NCI-H2227 (cell line): ENCODE measurements around the gene SYPL2.
A peak's percentile ranks its signal among the peaks of the same experiment; 100 is the strongest.

ENCODE experiments used
- DNase-seq: peaks from one replicate; lab custom pipeline; 2025; ENCODE audit not compliant: unreplicated experiment; lab: John Stamatoyannopoulos, UW

Gene SYPL2

DNA sequence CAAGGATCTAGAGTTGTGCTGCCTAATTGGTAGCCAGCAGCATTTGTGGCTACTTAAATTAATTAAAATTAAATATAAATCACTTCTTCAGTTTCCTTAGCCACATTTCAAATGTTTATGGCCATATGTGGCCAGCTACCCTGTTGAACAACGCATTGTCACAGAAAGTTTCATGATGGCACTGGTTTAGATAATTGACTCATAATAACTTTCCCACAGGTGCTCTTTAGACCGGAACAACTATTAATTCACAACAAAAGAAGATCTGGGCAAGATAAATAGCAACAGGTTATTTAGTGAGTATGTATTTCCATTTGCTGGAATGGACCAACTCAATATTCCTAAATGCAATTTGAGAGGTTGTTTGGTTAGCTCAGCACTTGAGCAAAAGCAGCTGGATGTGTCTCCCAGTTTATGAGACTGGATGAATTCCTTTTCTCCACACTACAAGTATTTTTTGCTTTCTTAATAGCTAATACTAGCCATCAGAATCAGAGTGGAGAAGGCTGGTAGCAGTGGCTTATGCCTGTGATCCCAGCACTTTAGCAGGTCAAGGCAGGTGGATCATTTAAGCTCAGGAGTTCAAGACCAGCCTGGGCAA, 46.9 kb downstream of the SYPL2 start:
- DNase-seq, result no peak

DNA sequence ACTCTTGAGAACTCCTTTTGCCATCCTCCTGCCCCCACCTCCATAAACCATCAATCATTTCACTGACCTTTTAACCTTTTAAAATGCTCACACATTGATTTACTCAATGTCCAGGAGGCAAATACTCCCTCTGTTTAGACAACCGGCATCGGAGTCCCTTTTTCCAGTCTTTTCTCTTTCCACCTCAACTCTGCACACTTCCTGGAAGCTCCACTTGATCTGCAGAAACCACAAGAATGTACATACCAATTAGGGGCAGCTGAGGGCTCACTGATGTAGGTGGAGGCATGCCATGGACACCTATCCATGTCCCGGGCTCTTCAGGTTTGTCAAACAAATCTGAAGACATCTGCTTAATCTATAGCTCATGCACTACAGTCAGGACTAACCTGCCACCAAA, 48.5 kb downstream of the SYPL2 start:
- DNase-seq, result no peak

DNA sequence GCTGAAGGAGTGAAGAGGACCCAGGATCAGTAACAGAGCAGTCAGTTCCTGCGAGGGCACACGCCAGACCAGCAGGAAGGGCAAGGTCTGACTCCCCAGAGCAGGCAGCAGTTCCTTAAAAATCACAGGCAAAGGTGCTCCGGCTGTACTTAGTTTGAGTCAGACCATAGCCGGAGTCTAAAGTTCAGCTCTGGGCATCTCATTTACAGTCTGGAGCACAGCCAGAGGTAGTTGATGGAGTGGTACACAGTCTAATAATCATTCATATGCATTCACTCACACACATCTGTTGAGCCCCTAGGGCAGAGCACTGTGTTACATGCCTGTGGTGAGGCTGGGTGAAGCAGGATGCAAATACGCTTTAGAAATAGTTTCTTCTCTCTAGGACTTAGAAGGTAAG, 50.5 kb downstream of the SYPL2 start:
- no peak for DNase-seq

DNA sequence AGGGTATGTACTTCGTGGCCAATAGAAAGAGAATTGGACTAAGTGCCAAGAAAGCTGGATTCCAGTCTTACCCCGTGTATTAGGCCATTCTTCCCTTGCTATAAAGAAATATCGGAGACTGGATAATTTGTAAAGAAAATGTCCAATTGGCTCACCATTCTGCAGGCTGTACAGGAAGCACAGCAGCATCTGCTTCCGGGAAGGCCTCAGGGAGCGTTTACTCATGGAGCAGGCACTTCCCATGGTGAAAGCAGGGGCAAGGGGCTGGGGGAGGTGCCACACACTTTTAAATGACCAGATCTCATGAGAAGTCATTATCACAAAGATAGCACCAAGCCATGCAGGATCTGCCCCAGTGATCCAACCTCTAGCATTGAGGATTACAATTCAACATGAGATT, 51.0 kb downstream of the SYPL2 start:
- no peak for DNase-seq

DNA sequence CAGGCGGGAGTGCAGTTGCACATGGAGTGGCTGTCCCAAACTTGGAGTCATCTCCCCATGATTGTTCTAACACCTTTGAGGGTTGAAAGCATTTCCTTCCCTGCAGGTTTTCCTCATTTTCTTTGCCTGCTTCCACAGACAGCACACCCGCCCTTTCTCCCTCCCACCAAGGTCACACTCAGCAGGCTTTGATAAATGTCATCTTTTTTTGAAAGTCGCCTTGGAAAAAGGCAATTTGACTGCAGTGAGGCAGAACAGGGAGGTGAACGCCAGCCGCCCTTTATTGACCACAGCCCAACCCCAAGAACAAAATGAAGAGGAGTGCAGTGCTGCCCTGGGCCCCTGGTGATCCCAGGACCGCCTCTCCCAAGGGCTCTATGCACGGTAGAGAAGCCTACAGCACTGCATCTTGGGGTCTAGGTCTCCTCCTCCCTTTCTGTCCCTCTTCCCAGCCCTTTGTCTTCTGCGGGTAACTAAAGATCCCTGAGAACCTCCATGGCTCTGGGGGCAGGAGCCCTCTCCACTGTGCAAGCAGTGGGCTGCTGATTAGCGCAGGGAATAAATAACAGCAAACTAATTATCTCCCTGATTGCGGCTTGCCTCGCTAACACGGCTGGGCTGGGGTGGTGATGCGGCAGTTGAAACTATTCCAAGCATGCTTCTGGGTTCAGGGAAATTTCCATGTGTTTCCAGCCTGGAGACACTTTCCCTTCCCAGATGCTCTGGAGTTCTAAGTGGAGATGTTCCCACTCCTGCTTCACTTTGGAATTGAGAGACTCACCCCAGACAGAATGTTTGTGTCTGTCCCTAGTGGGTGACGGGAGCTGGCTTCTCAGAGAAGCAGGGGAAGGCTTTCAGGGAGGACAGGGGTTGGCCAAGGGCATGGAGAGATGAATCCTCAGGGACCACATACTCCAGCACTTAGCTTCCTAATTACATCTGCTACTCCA, 54.9 kb downstream of the SYPL2 start:
- DNase-seq, result no peak

DNA sequence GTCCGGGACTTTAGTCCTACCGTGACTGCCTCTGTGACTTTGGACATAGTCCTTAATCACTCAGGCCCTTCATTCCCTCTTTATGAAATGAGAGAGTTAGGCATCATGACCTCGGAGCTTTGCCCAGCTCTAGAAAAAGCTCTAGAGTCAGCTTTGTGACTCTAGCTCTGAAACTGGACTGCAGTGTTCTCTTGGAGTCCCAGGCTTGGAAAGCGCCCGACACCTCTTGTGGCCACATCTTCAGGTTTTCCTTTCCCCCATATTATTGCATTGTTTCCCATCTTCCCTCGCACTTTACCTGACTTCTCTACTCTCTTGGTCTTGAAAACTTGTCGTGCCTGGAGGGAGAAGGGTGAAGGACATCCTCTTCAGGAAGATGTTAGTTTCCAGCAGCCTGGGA, 55.7 kb downstream of the SYPL2 start:
- DNase-seq, result no peak

DNA sequence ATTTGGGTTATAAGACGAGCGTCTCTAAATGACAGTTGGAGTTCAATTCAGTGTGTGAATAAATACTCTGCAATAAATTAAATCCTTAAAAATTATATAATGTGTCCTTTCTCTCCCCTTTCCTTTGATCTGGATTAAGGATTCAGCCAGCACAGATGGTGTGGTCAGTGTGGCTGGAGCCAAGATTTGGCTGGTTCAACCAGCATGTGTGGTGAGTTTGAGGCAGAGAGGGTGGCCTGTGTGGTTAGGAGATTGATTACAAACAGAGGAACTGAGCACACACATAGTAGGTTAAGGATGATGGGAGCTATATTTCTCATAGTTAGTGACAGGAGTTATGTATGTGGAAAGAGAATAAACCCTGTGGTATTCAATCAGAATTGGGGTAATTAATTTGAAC, 57.4 kb downstream of the SYPL2 start:
- no peak for DNase-seq

DNA sequence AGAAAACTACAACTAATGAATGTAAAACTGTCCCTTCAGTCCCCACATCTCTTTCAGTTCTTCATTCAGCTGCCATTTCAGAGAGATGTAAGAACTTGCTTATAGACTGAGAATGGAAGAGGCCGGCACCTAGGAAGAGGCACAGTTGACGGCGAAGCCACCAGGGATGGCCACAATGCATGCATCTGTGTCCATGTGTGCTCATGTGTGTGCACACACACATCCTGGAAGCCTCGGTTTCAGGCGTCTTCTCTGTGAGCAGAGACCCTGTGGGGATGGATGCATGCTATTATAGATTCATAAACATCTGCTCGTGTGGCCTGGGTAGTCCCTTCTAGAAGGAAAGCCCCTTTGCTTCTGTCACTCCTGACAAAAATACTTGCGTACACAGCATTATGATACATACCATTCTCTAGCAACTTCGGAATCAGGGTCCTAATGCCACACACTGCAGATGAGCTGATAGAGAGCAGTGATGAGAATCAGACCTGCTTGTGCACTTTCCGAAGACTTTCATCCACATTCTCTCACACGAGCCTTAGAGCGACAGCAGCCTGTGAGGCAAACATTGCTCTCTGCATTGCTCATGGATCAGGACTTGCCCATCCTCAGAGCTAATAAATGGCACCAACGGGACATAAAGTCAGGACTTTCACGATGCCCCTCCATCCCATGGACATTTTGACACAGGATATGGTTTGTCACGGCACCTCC, 60.9 kb downstream of the SYPL2 start:
- DNase-seq, result no peak

DNA sequence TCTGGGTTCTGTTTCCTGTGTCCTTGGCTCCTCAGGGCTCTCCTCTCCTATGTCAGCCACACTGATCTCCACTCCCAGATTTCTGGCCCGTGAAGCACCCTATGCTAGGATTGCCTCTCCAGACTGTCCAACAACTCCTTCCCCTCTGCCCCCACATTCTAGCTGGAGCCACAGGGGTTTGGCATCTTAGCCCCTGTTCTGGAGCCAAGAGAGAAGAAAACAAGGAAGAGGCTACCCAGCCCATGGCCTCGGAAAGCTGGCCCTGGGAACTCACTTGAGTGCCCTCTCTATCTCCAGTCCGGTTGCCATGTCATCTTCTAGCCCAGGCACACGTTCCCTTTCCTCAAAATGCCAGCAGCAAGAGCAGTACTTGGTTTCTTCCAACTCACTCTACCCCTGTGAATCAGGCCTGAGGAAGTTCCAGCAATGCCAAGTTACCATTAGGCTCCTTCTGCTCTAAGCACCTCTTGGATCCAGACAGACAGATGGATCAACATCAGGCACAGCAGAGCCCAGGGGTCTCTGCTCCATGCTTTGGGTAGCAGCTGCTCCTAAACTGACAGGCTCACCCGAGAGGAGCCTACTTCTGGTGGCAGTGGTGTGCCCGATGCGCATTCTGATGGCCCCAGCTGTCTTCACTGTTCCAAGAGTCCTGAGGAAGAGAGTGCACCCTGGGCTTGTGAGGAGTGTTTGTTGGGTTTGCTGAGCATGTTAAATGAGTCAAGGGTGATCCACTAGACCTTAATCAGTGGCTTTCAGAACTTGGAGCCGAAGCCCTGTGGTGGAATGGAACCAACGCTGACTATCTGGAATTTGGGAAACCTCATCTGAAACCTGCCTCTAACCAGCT, 61.7 kb downstream of the SYPL2 start:
- no peak for DNase-seq

DNA sequence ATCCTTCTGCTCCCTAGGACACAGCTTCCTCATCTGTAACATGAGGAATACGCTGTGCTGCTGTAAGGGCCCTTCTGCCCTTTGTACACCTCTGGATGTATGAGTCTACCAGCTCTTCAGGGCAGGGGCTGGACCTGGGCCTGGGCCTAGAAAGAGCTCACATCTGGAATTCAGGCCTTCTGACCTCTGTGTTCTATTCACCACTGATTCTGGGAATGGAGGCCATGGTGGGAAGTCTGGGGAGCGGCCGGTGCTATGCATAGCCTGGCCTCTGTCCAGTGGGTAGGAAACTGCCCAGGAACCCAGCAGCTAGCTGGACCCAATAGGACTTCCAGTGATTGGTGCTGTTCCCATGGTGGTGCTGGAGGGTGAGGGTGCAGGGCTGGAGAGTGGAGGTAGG, 62.4 kb downstream of the SYPL2 start:
- DNase-seq, result no peak

DNA sequence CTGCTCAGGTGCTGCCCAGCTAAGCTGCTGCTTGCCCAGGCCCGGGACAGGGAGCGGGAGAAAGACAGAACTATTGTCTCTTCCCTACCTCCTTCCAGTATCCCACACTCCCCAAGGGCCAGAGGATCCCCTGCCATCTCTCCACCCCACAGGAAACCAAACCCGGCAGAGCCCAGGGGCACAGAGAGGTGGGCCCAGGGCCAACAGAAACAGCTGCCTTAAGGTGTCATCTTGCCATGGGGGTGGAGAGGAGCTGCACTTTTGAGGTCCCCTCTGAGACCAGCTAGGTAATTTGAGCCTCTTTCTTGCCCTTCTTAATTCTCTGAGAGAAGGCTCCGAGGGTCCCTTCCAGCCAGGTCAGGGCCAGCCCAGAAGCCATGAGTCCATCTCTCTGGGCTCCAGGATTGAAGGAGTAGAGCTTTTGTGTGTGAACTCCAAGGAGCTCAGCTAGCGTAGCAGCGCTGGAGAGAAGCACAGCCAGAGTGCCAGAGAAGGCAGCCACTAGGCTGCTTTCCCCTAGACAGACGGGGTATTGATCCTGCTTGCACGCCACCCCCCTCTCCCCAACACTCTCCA, 63.6 kb downstream of the SYPL2 start:
- DNase-seq, result no peak

DNA sequence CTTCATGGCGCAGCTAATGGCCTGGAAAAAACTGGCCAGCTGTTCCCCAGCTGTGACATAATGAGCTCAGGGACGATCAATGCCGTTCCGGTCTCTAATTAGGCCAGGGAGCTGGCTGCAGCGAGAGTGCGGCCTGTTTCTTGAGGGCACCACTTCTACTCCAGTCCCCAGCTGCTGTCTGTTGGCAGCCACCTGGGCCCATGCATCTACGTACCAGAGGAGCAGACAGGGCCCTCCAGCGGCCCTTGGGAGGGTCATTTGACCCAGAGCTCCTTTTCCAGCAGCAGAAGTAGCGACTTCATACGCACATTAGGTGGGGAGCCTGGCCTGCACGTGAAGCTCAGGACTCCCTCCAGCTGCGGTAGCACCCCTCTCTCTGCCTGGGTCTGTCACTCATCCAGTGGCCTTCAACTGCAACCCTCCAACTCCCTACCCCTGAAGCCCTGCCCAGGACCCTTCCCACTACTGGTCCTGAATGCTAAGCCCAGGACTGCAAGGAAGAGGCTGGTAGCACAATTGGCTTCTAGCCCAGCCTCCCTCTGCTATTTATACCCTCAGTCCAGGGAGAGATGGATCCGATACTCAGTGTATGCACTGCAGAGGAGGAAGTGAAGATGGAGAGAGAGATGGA, 64.2 kb downstream of the SYPL2 start:
- peak; percentile 84 for DNase-seq

DNA sequence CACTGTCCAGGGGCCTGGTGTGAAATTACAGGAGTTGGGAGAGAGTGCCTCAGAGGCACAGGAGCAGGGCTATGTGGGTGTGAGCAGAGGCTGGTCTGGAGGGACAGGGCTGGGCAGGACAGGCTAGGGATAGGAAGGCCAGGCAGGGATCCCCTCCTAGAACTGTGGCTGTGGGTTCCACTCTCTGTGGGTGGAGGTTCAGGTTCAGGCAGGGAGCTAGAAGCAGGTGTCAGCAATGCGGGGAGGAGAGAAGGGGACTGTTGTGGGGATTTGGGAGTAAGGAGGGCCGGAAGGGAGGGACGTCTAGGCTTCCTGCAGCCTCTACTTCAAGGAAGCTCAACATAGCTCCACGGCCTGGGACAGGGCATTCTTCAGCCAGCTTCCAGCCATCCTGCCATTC, 65.0 kb downstream of the SYPL2 start:
- DNase-seq, result no peak
